SU-DHL-6 (cell line): Measurements from ENCODE around the gene HK1.
"Not testable (repeated sequence)": the region's sequence is repeated elsewhere in the genome, so short reads cannot be mapped to it uniquely, and the experiment has no call there.

Experiments used
- H2AFZ ChIP-seq: fragments of 200-600 bp; sonication (generic); 2 replicates; pipeline ENCODE4 v1.6.1; 2014; ENCODE audit warnings: low read depth, mild to moderate bottlenecking, moderate library complexity, mixed read lengths, antibody characterized with exemption, low read length; ENCODE audit not compliant: severe bottlenecking
- H3F3A ChIP-seq: fragments of 200-600 bp; shearing (Covaris generic); 2 replicates; pipeline ENCODE4 v1.6.0; 2016; ENCODE audit warnings: antibody characterized with exemption, mild to moderate bottlenecking; ENCODE audit not compliant: insufficient read depth
- H3K27ac ChIP-seq: fragments of 200-600 bp; sonication (generic); 2 replicates; pipeline ENCODE4 v1.5.1; 2016; ENCODE audit warnings: low read depth, mild to moderate bottlenecking, low read length, moderate library complexity, mixed read lengths
- H3K27me3 ChIP-seq: fragments of 200-600 bp; sonication (generic), shearing (Covaris generic); 2 replicates; pipeline ENCODE4 v1.6.0; 2014; ENCODE audit warnings: mild to moderate bottlenecking, low read length
- H3K36me3 ChIP-seq: fragments of 200-600 bp; sonication (generic); 2 replicates; pipeline ENCODE4 v1.6.1; 2014; ENCODE audit warnings: mild to moderate bottlenecking, low read length, mixed read lengths
- H3K4me2 ChIP-seq: fragments of 300-600, 200-600 bp; shearing (Covaris generic), sonication (generic); 2 replicates; pipeline ENCODE4 v1.6.0; 2014; ENCODE audit warnings: low read length, low read depth, mild to moderate bottlenecking; ENCODE audit not compliant: poor library complexity, severe bottlenecking
- H3K4me3 ChIP-seq: fragments of 200-600 bp; sonication (generic); 2 replicates; pipeline ENCODE4 v1.5.1; 2014; ENCODE audit warnings: antibody characterized with exemption, low read length, mild to moderate bottlenecking, mixed read lengths; ENCODE audit not compliant: insufficient read depth, poor library complexity, severe bottlenecking
- H3K79me2 ChIP-seq: fragments of 200-600 bp; sonication (generic); 2 replicates; pipeline ENCODE4 v1.6.1; 2014; ENCODE audit warnings: mild to moderate bottlenecking, low read length, moderate library complexity; ENCODE audit not compliant: insufficient read depth
- H3K9ac ChIP-seq: fragments of 200-600 bp; sonication (generic); 2 replicates; pipeline ENCODE4 v1.7.0; 2014; ENCODE audit warnings: mild to moderate bottlenecking, low read length
- H3K9me2 ChIP-seq: fragments of 200-600 bp; sonication (generic); replicated peaks from 2 replicates; pipeline ENCODE4 v1.6.1; 2014; ENCODE audit warnings: low read length; ENCODE audit not compliant: insufficient read depth
- H3K9me3 ChIP-seq: fragments of 200-600 bp; sonication (generic); 2 replicates; pipeline ENCODE4 v1.6.1; 2014; ENCODE audit warnings: low read length, mixed read lengths; ENCODE audit not compliant: insufficient read depth
- H4K20me1 ChIP-seq: fragments of 200-600 bp; sonication (generic); 2 replicates; pipeline ENCODE4 v1.6.1; 2014; ENCODE audit warnings: low read depth, mild to moderate bottlenecking, antibody characterized with exemption, low read length, moderate library complexity, mixed read lengths
- CTCF ChIP-seq: fragments of 200-600 bp; sonication (generic); IDR thresholded peaks from one replicate; pipeline ENCODE4 v1.5.1; 2017; ENCODE audit warnings: antibody characterized with exemption, mild to moderate bottlenecking, low read length, moderate library complexity; ENCODE audit not compliant: insufficient read depth, poor library complexity, severe bottlenecking
- EZH2phosphoT487 ChIP-seq: fragments of 200-600 bp; sonication (generic), shearing (Covaris generic); conservative IDR thresholded peaks from 2 replicates; pipeline ENCODE4 v1.6.1; 2018; ENCODE audit warnings: mild to moderate bottlenecking, antibody characterized with exemption, low read length, moderate library complexity, mixed read lengths

HK1 gene

GRCh38 chr10:69446650-69447151 is 168.4 kb downstream of the HK1 start:
- H3K9ac ChIP-seq, result no peak overlapping the region
- H3K4me2 ChIP-seq, result no peak overlapping the region

GRCh38 chr10:69449841-69450240 is 171.5 kb downstream of the HK1 start:
- Histone ChIP-seq H3K79me2 (no peaks in the 10 kb centered on the region), H3F3A (no peaks in the 10 kb centered on the region), H4K20me1 (no peaks in the 10 kb centered on the region), H3K36me3 (no peaks in the 10 kb centered on the region), H3K27me3 (no peaks in the 10 kb centered on the region), H3K9me3 (no peaks in the 10 kb centered on the region), H3K9me2 (no peaks in the 10 kb centered on the region), H3K4me3 (no peak overlapping the region), H2AFZ (peak overlapping the region; percentile 27), H3K9ac (no peak overlapping the region), H3K27ac (no peak overlapping the region), H3K4me2 (no peak overlapping the region)
- TF ChIP-seq CTCF (peak; percentile 52), EZH2phosphoT487 (no peak)

More at GRCh38 chr10:69446650-69447151, 168.4 kb downstream of the HK1 start:
- H2AFZ ChIP-seq, result no peak overlapping the region
- no peaks in the 10 kb centered on the region for H3F3A ChIP-seq
- H3K36me3 ChIP-seq, result no peaks in the 10 kb centered on the region
- H3K27ac ChIP-seq, result no peak overlapping the region
- H3K9me2 ChIP-seq, result no peaks in the 10 kb centered on the region
- H3K9me3 ChIP-seq, result no peaks in the 10 kb centered on the region
- H3K27me3 ChIP-seq, result no peaks in the 10 kb centered on the region
- H3K79me2 ChIP-seq, result no peaks in the 10 kb centered on the region
- TF ChIP-seq EZH2phosphoT487 (no peak), CTCF (no peak)
- H4K20me1 ChIP-seq, result no peaks in the 10 kb centered on the region
- H3K4me3 ChIP-seq, result no peak overlapping the region

GRCh38 chr10:69450395-69450794 is 172.1 kb downstream of the HK1 start:
- Histone ChIP-seq H3K4me2 (peak overlapping the region; percentile 73), H2AFZ (peak overlapping the region; percentile 95)
- H3K4me3 ChIP-seq, H3K27ac ChIP-seq, H3K79me2 ChIP-seq, H3K27me3 ChIP-seq, H3K9ac ChIP-seq, H3K9me2 ChIP-seq, H3K36me3 ChIP-seq, H3K9me3 ChIP-seq, H3F3A ChIP-seq, H4K20me1 ChIP-seq: not testable (repeated sequence)

- Histone ChIP-seq H3K4me3 (peak within 1 kb of the TSS; percentile 65), H3K79me2 (no peaks in the 10 kb centered on the region), H3K27ac (no peak within 1 kb of the TSS), H3K4me2 (peak within 1 kb of the TSS; percentile 73), H4K20me1 (no peaks in the 10 kb centered on the region), H3F3A (no peaks in the 10 kb centered on the region), H3K27me3 (no peaks in the 10 kb centered on the region), H3K9ac (peak within 1 kb of the TSS; percentile 63), H3K9me3 (no peaks in the 10 kb centered on the region), H3K9me2 (no peaks in the 10 kb centered on the region), H3K36me3 (no peaks in the 10 kb centered on the region), H2AFZ (peak within 1 kb of the TSS; percentile 95)
- TF ChIP-seq CTCF, result no peak
- no peak for TF ChIP-seq EZH2phosphoT487
Observed at GRCh38 chr10:69451209-69451783, 173.0 kb downstream of the HK1 start, which contains the start of gene TSPAN15. TSS of gene TSPAN15 (plus strand) at chr10:69451465. CDS start at chr10:69451595, 130 bp downstream.
